ENCODE data around the gene RDH14.

DNA sequence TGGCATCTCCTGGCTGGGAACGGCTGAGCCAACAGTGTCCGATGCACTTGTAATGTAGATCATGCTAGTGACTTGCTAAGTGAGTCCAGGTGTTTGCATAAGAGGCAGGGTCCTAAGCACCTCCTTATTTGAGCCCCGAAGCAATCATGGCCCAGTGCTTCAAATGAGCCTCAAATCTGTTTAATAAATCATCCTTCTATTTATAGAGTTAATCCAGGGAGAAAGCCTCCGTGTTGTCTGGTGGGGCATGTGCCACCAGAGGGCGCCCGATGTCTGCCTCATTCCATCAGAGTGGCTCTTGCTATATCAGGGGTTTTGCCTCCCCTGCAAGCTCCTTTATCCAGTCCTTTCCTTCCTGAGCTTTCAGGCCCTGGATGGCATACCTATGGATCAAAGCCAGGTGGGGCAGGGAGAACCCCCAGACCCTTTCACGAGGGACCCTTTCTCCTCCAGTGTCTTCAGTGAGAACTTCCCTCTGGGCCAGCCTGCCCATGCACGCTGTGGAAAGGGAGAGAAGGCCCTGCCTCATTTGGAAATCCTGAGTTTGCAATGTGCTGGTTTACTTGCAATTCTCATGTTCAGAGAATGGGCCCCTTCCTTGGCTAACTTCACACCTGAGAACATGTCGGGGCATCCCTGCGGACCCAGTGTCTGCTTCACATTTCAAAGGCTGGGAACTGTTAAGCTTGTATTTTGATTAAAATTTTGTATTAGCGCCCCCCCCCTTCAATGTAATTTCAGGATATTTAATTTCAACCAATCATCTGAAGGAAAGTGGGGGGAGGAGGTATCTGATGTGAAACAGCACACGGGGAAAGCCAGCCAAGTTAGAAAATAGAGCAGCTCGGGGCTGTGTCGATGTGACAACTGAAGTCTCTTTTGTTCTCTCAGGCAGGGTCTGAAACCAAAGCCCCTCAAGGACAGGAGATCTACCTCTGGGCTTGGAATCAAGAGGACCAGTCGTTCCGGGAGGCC lies 39.7 kb downstream of the RDH14 start:
- no peak for TF ChIP-seq EP300 (IDR thresholded peaks at IDR 0.05; ENCODE audit: low read depth)
- peak; percentile 86 to 95 (median 89) for TF ChIP-seq CTCF (IDR thresholded peaks at IDR 0.05)
- no peak for TF ChIP-seq POLR2AphosphoS5 (IDR thresholded peaks at IDR 0.05)
- no peak for TF ChIP-seq POLR2A (IDR thresholded peaks at IDR 0.05)
